Left lung (tissue), 10 donors: ENCODE results near the gene PTGDR2. TPM values are rescaled to one million over a fixed set of nuclear protein-coding genes. Genes with fewer than 3 reads are reported as not detected.

Source experiments
- ATAC-seq: fragments of 200-7000 bp; cut with Tn5 transposase; one replicate; pipeline ENCODE4 v1.9.1; 2020; ENCODE audit warnings: moderate library complexity
- DNase-seq, 4 donors: peaks; one replicate each; pipeline ENCODE4 v3.0.0-alpha.2; 2013 to 2020
- H3K27ac ChIP-seq, 2 donors: fragments of 200-600 bp; sonication (generic) in 1 of 2; one replicate each; pipeline versions ENCODE4 v1.5.0 to v1.8.0; 2020 to 2021
- H3K27me3 ChIP-seq, 2 donors: fragments of 200-600 bp; sonication (generic) in 1 of 2; one replicate each; pipeline versions ENCODE4 v1.5.0 to v1.8.0; 2020 to 2021
- H3K36me3 ChIP-seq, 2 donors: fragments of 200-600 bp; sonication (generic) in 1 of 2; one replicate each; pipeline versions ENCODE4 v1.5.0 to v1.8.0; 2020 to 2021
- H3K4me1 ChIP-seq, 2 donors: fragments of 200-600 bp; one replicate each; pipeline ENCODE4 v1.8.0; 2021
- H3K4me3 ChIP-seq, 2 donors: fragments of 200-600 bp; sonication (generic) in 1 of 2; one replicate each; pipeline versions ENCODE4 v1.5.0 to v1.8.0; 2020 to 2021; ENCODE audit warnings: mild to moderate bottlenecking in 1 of 2
- H3K9me3 ChIP-seq, 2 donors: fragments of 200-600 bp; sonication (generic) in 1 of 2; one replicate each; pipeline versions ENCODE4 v1.5.0 to v1.8.0; 2020 to 2021
- CTCF ChIP-seq, 2 donors: fragments of 200-600 bp; sonication (generic) in 1 of 2; IDR thresholded peaks; one replicate each; pipeline versions ENCODE4 v1.5.0 to v1.8.0; 2021; ENCODE audit warnings: antibody characterized with exemption in 2 of 2
- intact Hi-C, 2 donors: fragments of 100-400 bp; cut with DNase I; formaldehyde crosslinking; loops; one replicate each; pipeline versions ENCODE4 v1.11.2 to v1.14.2; 2022
- polyA plus RNA-seq, 6 donors: library from polyadenylated mRNA; unstranded; fragments of 120-200 nt; gene quantifications; one replicate each; pipeline ENCODE4 v1.2.1, GENCODE V29; 2013; ENCODE audit not compliant: insufficient read length in 6 of 6
- total RNA-seq, 2 donors: library from RNA; stranded (reverse); fragmentation: NEBNext Ultra II Directional; extraction: Animal tissue kit (Norgen Biotek cat#: 25700); gene quantifications; one replicate each; pipeline ENCODE4 v1.2.1, GENCODE V29; 2021
- donor health status: DM: no; HTN: yes; CAD: no.
- donor health status: DM: no; HTN: no; CAD: no.

The PTGDR2 gene
- total and polyA plus RNA-seq, 8 donors: 0.17 to 0.41 (median 0.21) TPM; not detected in 1

- Histone ChIP-seq H3K27ac (peak overlapping the region in 1 of 2 donors; percentile 55), H3K9me3 (no peaks in the 10 kb centered on the region), H3K36me3 (peaks cover 0 to 20% of the 10 kb centered on the region in 2 donors), H3K27me3 (no peaks in the 10 kb centered on the region), H3K4me1 (peaks cover 23 to 47% of the 10 kb centered on the region in 2 donors), H3K4me3 (peak overlapping the region; percentile 81 to 90)
- intact Hi-C loops: no loop called here
- no peak for TF ChIP-seq CTCF (IDR thresholded peaks at IDR 0.05)
- DNase-seq: no peak
- ATAC-seq: no peak
Observed at GRCh38 chr11:60842668-60843600, 12.8 kb downstream of the PTGDR2 start.

- intact Hi-C loops: no loop called here
- H3K9me3 ChIP-seq: no peaks in the 10 kb centered on the region
- H3K27me3 ChIP-seq: peaks cover 0 to 1% of the 10 kb centered on the region in 2 donors
- H3K27ac ChIP-seq: peak within 1 kb of the TSS; percentile 55 to 59
- DNase-seq: peak; percentile 96 to 98 (median 98)
- peak; percentile 96 for ATAC-seq
- peaks cover 23 to 47% of the 10 kb centered on the region in 2 donors for H3K4me1 ChIP-seq
- peaks cover 0 to 14% of the 10 kb centered on the region in 2 donors for H3K36me3 ChIP-seq
- H3K4me3 ChIP-seq: peak within 1 kb of the TSS; percentile 81 to 90
- no peak for TF ChIP-seq CTCF (IDR thresholded peaks at IDR 0.05)
Observed at GRCh38 chr11:60841797-60842667, 13.7 kb downstream of the PTGDR2 start, which contains the start of gene CCDC86. TSS of gene CCDC86 (plus strand) at chr11:60842113. CDS start at chr11:60842125, 12 bp downstream.

- Histone ChIP-seq H3K9me3 (no peaks in the 10 kb centered on the region), H3K4me3 (no peak overlapping the region), H3K27me3 (peaks cover under 1 to 11% of the 10 kb centered on the region in 2 donors), H3K27ac (peak overlapping the region in 1 of 2 donors; percentile 59), H3K36me3 (peaks cover 0 to 6% of the 10 kb centered on the region in 2 donors), H3K4me1 (peaks cover 23 to 51% of the 10 kb centered on the region in 2 donors)
- no peak for TF ChIP-seq CTCF (IDR thresholded peaks at IDR 0.05)
- intact Hi-C loops: no loop called here
- DNase-seq: peak in 2 of 4 donors; percentile 16 to 35
- no peak for ATAC-seq
Observed at GRCh38 chr11:60840470-60841430, 15.0 kb downstream of the PTGDR2 start.

GRCh38 chr11:60838132-60838531 is 17.6 kb downstream of the PTGDR2 start:
- Histone ChIP-seq H3K4me1 (peaks cover 16 to 35% of the 10 kb centered on the region in 2 donors), H3K4me3 (no peak overlapping the region), H3K27ac (no peak overlapping the region), H3K9me3 (no peaks in the 10 kb centered on the region), H3K36me3 (no peaks in the 10 kb centered on the region), H3K27me3 (peaks cover 5 to 29% of the 10 kb centered on the region in 2 donors)
- no peak for TF ChIP-seq CTCF (IDR thresholded peaks at IDR 0.05)
- DNase-seq (no peak), ATAC-seq (no peak)
- intact Hi-C loops: loop anchor here in 1 of 2 donors (5.0 to 10.0 kb wide), 2 partner anchors 59 to 347 kb away; no protein-coding TSS in a partner anchor
